Upper lobe of left lung (tissue), 6 donors: ENCODE data around the gene HLA-DPA1. TPM values are rescaled to one million over a fixed set of nuclear protein-coding genes. Genes with fewer than 3 reads are reported as not detected.
A peak's percentile ranks its signal among the peaks of the same experiment; 100 is the strongest.

Experiments
- ATAC-seq, 2 donors: fragments of 200-7000 bp; cut with Tn5 transposase; one replicate each; pipeline ENCODE4 v1.9.1; 2022; ENCODE audit warnings: mild to moderate bottlenecking in 2 of 2, moderate library complexity in 2 of 2; ENCODE audit not compliant: low FRiP score in 2 of 2
- DNase-seq, 2 donors: peaks; one replicate each; pipeline ENCODE4 v3.0.0-alpha.2; 2019 to 2020
- H3K27ac ChIP-seq, 4 donors: fragments of 200-600 bp; sonication (generic); one replicate each; pipeline ENCODE4 v1.5.1; 2016 to 2019
- H3K27me3 ChIP-seq, 4 donors: fragments of 200-600 bp; sonication (generic); one replicate each; pipeline ENCODE4 v1.5.1; 2017 to 2019
- H3K36me3 ChIP-seq, 4 donors: fragments of 200-600 bp; sonication (generic); one replicate each; pipeline ENCODE4 v1.5.1; 2016 to 2019
- H3K4me1 ChIP-seq, 4 donors: fragments of 200-600 bp; sonication (generic); one replicate each; pipeline ENCODE4 v1.5.1; 2018 to 2019
- H3K4me3 ChIP-seq, 4 donors: fragments of 200-600 bp; sonication (generic); one replicate each; pipeline ENCODE4 v1.5.1; 2017 to 2019; ENCODE audit warnings: mild to moderate bottlenecking in 2 of 4, moderate library complexity in 1 of 4
- H3K9me3 ChIP-seq, 4 donors: fragments of 200-600 bp; sonication (generic); one replicate each; pipeline ENCODE4 v1.5.1; 2018 to 2019
- CTCF ChIP-seq, 6 experiments: fragments of 450-650 bp in 4 of 6; fragments of 200-600 bp in 2 of 6; sonication (generic) in 2 of 6; IDR thresholded peaks; one replicate each; pipeline ENCODE4 v1.5.1; 2016 to 2019; ENCODE audit warnings: antibody characterized with exemption in 6 of 6
- EP300 ChIP-seq, 4 donors: sonication (generic); formaldehyde crosslinking; IDR thresholded peaks; one replicate each; pipeline ENCODE4 v1.5.1; 2017; ENCODE audit warnings: antibody characterized with exemption in 4 of 4, control low read depth in 2 of 4
- POLR2A ChIP-seq, 4 donors: fragments of 450-650 bp; IDR thresholded peaks; one replicate each; pipeline ENCODE4 v1.5.1; 2016 to 2017; ENCODE audit warnings: antibody characterized with exemption in 4 of 4, mild to moderate bottlenecking in 2 of 4
- POLR2AphosphoS5 ChIP-seq, 2 donors: sonication (generic); formaldehyde crosslinking; IDR thresholded peaks; one replicate each; pipeline ENCODE4 v1.5.1; 2017; ENCODE audit warnings: antibody characterized with exemption in 2 of 2
- whole genome bisulfite sequencing, 2 donors: methylation state at CpG; one replicate each; pipeline ENCODE4 v1.1.5; 2017 to 2018; 5-methylcytosine and 5-hydroxymethylcytosine counted together
- total RNA-seq, 6 donors: library from RNA; depleted of rRNA in 4 of 6; stranded (reverse); fragments of >200 nt in 4 of 6; gene quantifications; one replicate each; pipeline versions ENCODE4 v1.1.0 to v1.2.1, GENCODE V29; 2016 to 2021
- donor health status: DM: no; HTN: no; CAD: no; lungs with moderate emphysema.
- donor health status: DM: no; HTN: yes; CAD: no; lungs with severe emphysema.

The HLA-DPA1 gene
- total RNA-seq, 6 donors from 2014 or later: 109 to 674 (median 399) TPM

- WGBS, 2 donors: 39 to 42% methylated on average over 6 of the region's 6 CpGs
- TF ChIP-seq POLR2A (IDR thresholded peaks at IDR 0.05) (peak in 1 of 4 donors; percentile 84), POLR2AphosphoS5 (IDR thresholded peaks at IDR 0.05) (peak in 1 of 2 donors; percentile 41), EP300 (IDR thresholded peaks at IDR 0.05) (peak in 1 of 4 donors; percentile 45), CTCF (IDR thresholded peaks at IDR 0.05) (no peak)
- no peaks in the 10 kb centered on the region for H3K27me3 ChIP-seq
- H3K27ac ChIP-seq: peak overlapping the region; percentile 62 to 90 (median 78)
- no peaks in the 10 kb centered on the region for H3K36me3 ChIP-seq
- H3K9me3 ChIP-seq: no peaks in the 10 kb centered on the region
- DNase-seq (peak in 1 of 2 donors; percentile 68), ATAC-seq (peak; percentile 93 to 94)
- no peak overlapping the region for H3K4me3 ChIP-seq
- peaks cover 14 to 18% (median 18%) of the 10 kb centered on the region in 4 donors for H3K4me1 ChIP-seq
Measured at GRCh38 chr6:33029328-33030184, 43.9 kb downstream of the HLA-DPA1 start.

DNA sequence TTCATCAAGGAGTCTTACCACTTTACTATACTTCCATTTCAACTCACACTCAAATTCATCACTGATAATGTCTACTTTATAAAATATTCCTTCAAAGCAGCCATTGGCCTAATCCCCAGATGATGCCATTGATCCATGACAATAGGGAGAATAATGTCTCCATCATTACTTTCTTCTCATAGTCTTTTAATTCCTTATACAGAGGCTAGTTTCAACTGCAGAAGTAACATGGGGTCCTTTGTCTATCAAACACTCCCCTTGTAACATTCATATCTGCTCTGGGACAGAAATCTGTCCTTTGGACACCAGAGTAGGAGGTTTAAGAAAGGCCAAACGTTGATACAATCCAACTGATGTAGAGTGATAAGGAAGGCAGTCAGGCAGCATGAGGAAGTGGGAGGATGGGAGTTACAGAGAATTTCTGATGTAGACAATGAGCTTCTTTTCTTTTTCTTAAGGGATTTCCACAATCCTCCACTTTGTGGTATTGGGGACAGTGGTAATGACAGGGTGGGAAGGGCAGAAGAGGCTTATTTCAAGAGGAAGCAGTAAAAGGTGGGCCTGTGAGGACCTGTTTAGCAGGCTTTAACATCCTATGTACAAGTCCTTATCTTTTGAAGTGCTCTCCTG lies 45.1 kb downstream of the HLA-DPA1 start:
- no peaks in the 10 kb centered on the region for H3K9me3 ChIP-seq
- peak; percentile 34 to 49 for ATAC-seq
- WGBS, 2 donors: 7% methylated on average over 1 of the region's 1 CpG
- no peaks in the 10 kb centered on the region for H3K27me3 ChIP-seq
- TF ChIP-seq EP300 (IDR thresholded peaks at IDR 0.05) (no peak), CTCF (IDR thresholded peaks at IDR 0.05) (no peak), POLR2A (IDR thresholded peaks at IDR 0.05) (no peak), POLR2AphosphoS5 (IDR thresholded peaks at IDR 0.05) (no peak)
- peaks cover 14 to 18% (median 18%) of the 10 kb centered on the region in 4 donors for H3K4me1 ChIP-seq
- no peak overlapping the region for H3K4me3 ChIP-seq
- H3K36me3 ChIP-seq: no peaks in the 10 kb centered on the region
- H3K27ac ChIP-seq: peak overlapping the region; percentile 62 to 90 (median 78)
- no peak for DNase-seq

GRCh38 chr6:33024521-33024920 lies 48.9 kb downstream of the HLA-DPA1 start:
- DNase-seq (no peak), ATAC-seq (no peak)
- H3K4me3 ChIP-seq: no peak overlapping the region
- H3K36me3 ChIP-seq: no peaks in the 10 kb centered on the region
- TF ChIP-seq POLR2AphosphoS5 (IDR thresholded peaks at IDR 0.05) (no peak), EP300 (IDR thresholded peaks at IDR 0.05) (no peak), POLR2A (IDR thresholded peaks at IDR 0.05) (no peak), CTCF (IDR thresholded peaks at IDR 0.05) (no peak)
- no peaks in the 10 kb centered on the region for H3K27me3 ChIP-seq
- no peaks in the 10 kb centered on the region for H3K9me3 ChIP-seq
- H3K4me1 ChIP-seq: peaks cover 18 to 25% (median 21%) of the 10 kb centered on the region in 4 donors
- H3K27ac ChIP-seq: no peak overlapping the region

DNA sequence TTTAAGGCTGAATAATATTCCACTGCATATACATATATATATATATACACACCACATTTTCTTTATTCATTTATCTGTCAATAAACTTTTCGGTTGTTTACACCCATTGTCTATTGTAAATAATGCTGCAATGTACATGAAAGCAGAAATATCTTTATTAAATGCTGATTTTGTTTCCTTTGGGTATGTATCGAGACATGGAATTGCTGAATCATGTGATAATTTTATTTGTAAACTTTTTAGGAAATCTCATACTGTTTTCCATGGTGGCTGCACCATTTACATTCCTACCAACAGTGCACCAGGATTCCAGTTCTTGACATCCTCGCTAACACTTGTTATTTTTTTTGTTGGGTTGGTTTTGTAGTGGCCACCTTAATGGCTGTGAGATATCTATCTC lies 49.9 kb downstream of the HLA-DPA1 start:
- no peak for DNase-seq
- H3K9me3 ChIP-seq: no peaks in the 10 kb centered on the region
- peaks cover 16 to 25% (median 19%) of the 10 kb centered on the region in 4 donors for H3K4me1 ChIP-seq
- TF ChIP-seq POLR2AphosphoS5 (IDR thresholded peaks at IDR 0.05): no peak
- no peak for TF ChIP-seq CTCF (IDR thresholded peaks at IDR 0.05)
- no peak for TF ChIP-seq EP300 (IDR thresholded peaks at IDR 0.05)
- TF ChIP-seq POLR2A (IDR thresholded peaks at IDR 0.05): no peak
- no peaks in the 10 kb centered on the region for H3K36me3 ChIP-seq
- no peak overlapping the region for H3K27ac ChIP-seq
- ATAC-seq: no peak
- H3K27me3 ChIP-seq: no peaks in the 10 kb centered on the region
- 64 to 84% methylated on average over 3 of the region's 3 CpGs for WGBS, 2 donors
- H3K4me3 ChIP-seq: no peak overlapping the region
